Measurements from ENCODE around the gene STARD6. TPM values are rescaled to one million over a fixed set of nuclear protein-coding genes. Genes with fewer than 3 reads are reported as not detected.

STARD6 gene
- total and polyA plus RNA-seq, 2 donors from 2014 or later: 0.19 TPM; not detected in 1

GRCh38 chr18:54357082-54357659 lies 487 bp downstream of the STARD6 start:
- Histone ChIP-seq H3K9me3 (ENCODE audit: control insufficient read depth in 2 of 3, insufficient read depth in 1 of 3, low read length in 3 of 3) (no peaks in the 10 kb centered on the region), H3K36me3 (ENCODE audit: control insufficient read depth in 2 of 3, insufficient read depth in 3 of 3, low read length in 3 of 3) (no peaks in the 10 kb centered on the region), H3K27ac (ENCODE audit: low read depth in 2 of 2, low read length in 2 of 2) (no peak overlapping the region), H3K27me3 (ENCODE audit: control insufficient read depth, insufficient read depth, low read length) (no peaks in the 10 kb centered on the region), H3K4me1 (ENCODE audit: control insufficient read depth in 2 of 3, insufficient read depth in 2 of 3, low read depth in 1 of 3, low read length in 3 of 3) (no peaks in the 10 kb centered on the region), H3K9ac (ENCODE audit: low read length in 3 of 3) (peak overlapping the region; percentile 34 to 57 (median 54)), H3K4me3 (ENCODE audit: low read length in 3 of 3) (peak overlapping the region; percentile 80 to 90 (median 87))
- no peak for FAIRE-seq
- no peak for DNase-seq
- intact Hi-C loops (cut with DNase I): no loop called here
- TF ChIP-seq, protein P1, sequence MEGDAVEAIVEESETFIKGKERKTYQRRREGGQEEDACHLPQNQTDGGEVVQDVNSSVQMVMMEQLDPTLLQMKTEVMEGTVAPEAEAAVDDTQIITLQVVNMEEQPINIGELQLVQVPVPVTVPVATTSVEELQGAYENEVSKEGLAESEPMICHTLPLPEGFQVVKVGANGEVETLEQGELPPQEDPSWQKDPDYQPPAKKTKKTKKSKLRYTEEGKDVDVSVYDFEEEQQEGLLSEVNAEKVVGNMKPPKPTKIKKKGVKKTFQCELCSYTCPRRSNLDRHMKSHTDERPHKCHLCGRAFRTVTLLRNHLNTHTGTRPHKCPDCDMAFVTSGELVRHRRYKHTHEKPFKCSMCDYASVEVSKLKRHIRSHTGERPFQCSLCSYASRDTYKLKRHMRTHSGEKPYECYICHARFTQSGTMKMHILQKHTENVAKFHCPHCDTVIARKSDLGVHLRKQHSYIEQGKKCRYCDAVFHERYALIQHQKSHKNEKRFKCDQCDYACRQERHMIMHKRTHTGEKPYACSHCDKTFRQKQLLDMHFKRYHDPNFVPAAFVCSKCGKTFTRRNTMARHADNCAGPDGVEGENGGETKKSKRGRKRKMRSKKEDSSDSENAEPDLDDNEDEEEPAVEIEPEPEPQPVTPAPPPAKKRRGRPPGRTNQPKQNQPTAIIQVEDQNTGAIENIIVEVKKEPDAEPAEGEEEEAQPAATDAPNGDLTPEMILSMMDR (IDR thresholded peaks at IDR 0.05; ENCODE audit: borderline replicate concordance, extremely low read depth, insufficient read depth): no peak

GRCh38 chr18:54351186-54351585 lies 6.5 kb downstream of the STARD6 start:
- intact Hi-C loops (cut with DNase I): no loop called here

GRCh38 chr18:54338230-54338629 lies 19.4 kb downstream of the STARD6 start:
- intact Hi-C loops (cut with DNase I): no loop called here
- FAIRE-seq: no peak

More at GRCh38 chr18:54351186-54351585, 6.5 kb downstream of the STARD6 start:
- Histone ChIP-seq H3K27me3 (ENCODE audit: control insufficient read depth, insufficient read depth, low read length) (no peaks in the 10 kb centered on the region), H3K9me3 (ENCODE audit: control insufficient read depth in 2 of 3, insufficient read depth in 1 of 3, low read length in 3 of 3) (no peaks in the 10 kb centered on the region), H3K9ac (ENCODE audit: low read length in 3 of 3) (no peak overlapping the region), H3K4me3 (ENCODE audit: low read length in 3 of 3) (no peak overlapping the region), H3K27ac (ENCODE audit: low read depth in 2 of 2, low read length in 2 of 2) (no peak overlapping the region), H3K36me3 (ENCODE audit: control insufficient read depth in 2 of 3, insufficient read depth in 3 of 3, low read length in 3 of 3) (no peaks in the 10 kb centered on the region), H3K4me1 (ENCODE audit: control insufficient read depth in 2 of 3, insufficient read depth in 2 of 3, low read depth in 1 of 3, low read length in 3 of 3) (no peaks in the 10 kb centered on the region)
- FAIRE-seq: no peak
- no peak for DNase-seq
- TF ChIP-seq, protein P1 (IDR thresholded peaks at IDR 0.05; ENCODE audit: borderline replicate concordance, extremely low read depth, insufficient read depth): no peak

More at GRCh38 chr18:54338230-54338629, 19.4 kb downstream of the STARD6 start:
- Histone ChIP-seq H3K4me3 (ENCODE audit: low read length in 3 of 3) (no peak overlapping the region), H3K36me3 (ENCODE audit: control insufficient read depth in 2 of 3, insufficient read depth in 3 of 3, low read length in 3 of 3) (no peaks in the 10 kb centered on the region), H3K9me3 (ENCODE audit: control insufficient read depth in 2 of 3, insufficient read depth in 1 of 3, low read length in 3 of 3) (no peaks in the 10 kb centered on the region), H3K27ac (ENCODE audit: low read depth in 2 of 2, low read length in 2 of 2) (no peak overlapping the region), H3K9ac (ENCODE audit: low read length in 3 of 3) (no peak overlapping the region), H3K4me1 (ENCODE audit: control insufficient read depth in 2 of 3, insufficient read depth in 2 of 3, low read depth in 1 of 3, low read length in 3 of 3) (no peaks in the 10 kb centered on the region), H3K27me3 (ENCODE audit: control insufficient read depth, insufficient read depth, low read length) (no peaks in the 10 kb centered on the region)
- no peak for DNase-seq
- TF ChIP-seq, protein P1 (IDR thresholded peaks at IDR 0.05; ENCODE audit: borderline replicate concordance, extremely low read depth, insufficient read depth): no peak

Data from kidney (tissue), 14 donors.